NCI-H1930 (cell line): ENCODE measurements around the gene CCDC24.

ENCODE experiments used
- DNase-seq, 2 experiments: peaks; one replicate each; lab custom pipeline; 2025; lab: John Stamatoyannopoulos, UW

CCDC24 gene

GRCh38 chr1:43997295-43997999, 6.0 kb downstream of the CCDC24 start:
- no peak for DNase-seq

- no peak for DNase-seq
Measured at GRCh38 chr1:43998000-43998378, 6.6 kb downstream of the CCDC24 start.

GRCh38 chr1:43999455-43999854, 8.1 kb downstream of the CCDC24 start:
- no peak for DNase-seq

GRCh38 chr1:44000122-44000665, 8.8 kb downstream of the CCDC24 start:
- DNase-seq = no peak

GRCh38 chr1:44002165-44002564, 10.8 kb downstream of the CCDC24 start:
- no peak for DNase-seq

- DNase-seq = no peak
Measured at GRCh38 chr1:44002606-44003157, 11.3 kb downstream of the CCDC24 start.

- DNase-seq = no peak
Measured at GRCh38 chr1:44008259-44008658, 16.9 kb downstream of the CCDC24 start.

- no peak for DNase-seq
Measured at GRCh38 chr1:44010935-44011471, 19.6 kb downstream of the CCDC24 start.

GRCh38 chr1:44012404-44012803, 21.0 kb downstream of the CCDC24 start:
- no peak for DNase-seq

GRCh38 chr1:44012941-44013609, 21.7 kb downstream of the CCDC24 start:
- no peak for DNase-seq

- no peak for DNase-seq
Measured at GRCh38 chr1:44013949-44014348, 22.6 kb downstream of the CCDC24 start.

GRCh38 chr1:44014365-44015104, 23.1 kb downstream of the CCDC24 start:
- DNase-seq = no peak

GRCh38 chr1:44015206-44015605, 23.8 kb downstream of the CCDC24 start:
- no peak for DNase-seq

GRCh38 chr1:44016041-44016889, 24.9 kb downstream of the CCDC24 start:
- no peak for DNase-seq

- no peak for DNase-seq
Measured at GRCh38 chr1:44016890-44017400, 25.5 kb downstream of the CCDC24 start.

GRCh38 chr1:44019466-44019948, 28.1 kb downstream of the CCDC24 start:
- no peak for DNase-seq

- DNase-seq = no peak
Measured at GRCh38 chr1:44020464-44020863, 29.1 kb downstream of the CCDC24 start.

- DNase-seq = no peak
Measured at GRCh38 chr1:44021156-44021555, 29.8 kb downstream of the CCDC24 start.

GRCh38 chr1:44021581-44022321, 30.4 kb downstream of the CCDC24 start:
- no peak for DNase-seq
